ENCODE results near the gene AKT3. TPM values are rescaled to one million over a fixed set of nuclear protein-coding genes. Genes with fewer than 3 reads are reported as not detected.

The AKT3 gene
- total RNA-seq, 6 donors from 2014 or later, result 23.0 to 51.2 (median 46.8) TPM

DNA sequence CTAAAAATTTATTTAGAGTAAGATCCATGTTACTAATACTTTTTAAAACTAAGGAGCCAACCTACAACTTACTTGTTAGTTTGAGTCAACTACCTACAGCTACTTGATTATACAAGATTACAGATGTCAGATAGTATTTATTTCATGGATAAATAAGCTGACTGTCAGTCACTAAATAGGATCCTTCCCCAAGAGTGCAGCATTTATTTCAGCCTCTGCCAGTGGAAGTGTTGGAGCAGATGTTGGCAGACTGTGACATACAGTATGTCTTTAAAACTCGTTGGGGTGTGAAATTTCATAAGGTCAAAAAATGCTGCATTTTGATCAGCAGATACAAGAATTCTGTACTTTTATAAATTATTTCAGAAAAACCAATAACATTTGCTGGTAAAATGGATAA, 156.2 kb downstream of the AKT3 start:
- peaks cover 0 to 7% (median 0%) of the 10 kb centered on the region in 4 donors for H3K36me3 ChIP-seq
- no peaks in the 10 kb centered on the region for H3K9me3 ChIP-seq
- ATAC-seq (ENCODE audit: low FRiP score in 2 of 2) (no peak), DNase-seq (no peak)
- TF ChIP-seq EP300 (IDR thresholded peaks at IDR 0.05), result no peak
- H3K27ac ChIP-seq, result no peak overlapping the region
- 61 to 71% methylated on average over 1 of the region's 1 CpG for WGBS, 2 donors
- no peak overlapping the region for H3K4me3 ChIP-seq
- no peaks in the 10 kb centered on the region for H3K27me3 ChIP-seq
- no peaks in the 10 kb centered on the region for H3K4me1 ChIP-seq

DNA sequence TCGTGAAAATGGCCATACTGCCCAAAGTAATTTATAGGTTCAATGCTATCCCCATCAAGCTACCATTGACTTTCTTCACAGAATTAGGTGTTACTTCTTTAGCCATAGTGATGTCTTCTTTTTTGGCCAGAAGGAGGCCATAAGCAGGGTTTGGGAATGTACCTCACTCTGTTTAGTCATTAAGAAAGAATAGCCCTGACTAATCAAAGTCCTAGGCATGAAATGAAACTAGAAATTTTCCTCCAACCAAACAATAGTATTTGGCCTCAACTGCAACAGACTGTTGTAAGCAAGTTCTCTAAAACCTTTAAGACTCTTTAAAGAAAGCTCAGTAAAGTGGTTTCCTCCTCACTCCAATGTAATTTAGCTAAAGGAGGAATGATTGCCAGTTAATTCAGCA, 163.9 kb downstream of the AKT3 start:
- H3K27me3 ChIP-seq, result no peaks in the 10 kb centered on the region
- no peaks in the 10 kb centered on the region for H3K36me3 ChIP-seq
- 83 to 100% methylated on average over 1 of the region's 1 CpG for WGBS, 2 donors

DNA sequence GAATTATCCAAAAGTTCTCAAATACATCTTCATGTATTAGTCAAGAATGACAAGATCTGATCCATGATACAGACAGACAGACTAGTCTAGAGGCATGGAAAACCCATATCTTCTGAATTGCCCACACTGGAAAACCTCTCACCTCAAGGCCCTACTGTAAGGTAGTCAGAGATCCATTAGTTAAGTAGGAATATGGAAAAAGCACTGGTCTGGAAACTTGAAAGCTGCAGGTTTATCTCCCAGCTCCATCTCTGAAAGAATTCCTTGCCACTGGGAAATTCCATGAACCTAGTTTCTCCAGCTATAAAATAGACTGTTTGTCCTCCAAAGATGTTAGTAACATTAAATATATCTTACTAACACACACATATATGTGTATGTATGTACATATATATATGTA, 169.2 kb downstream of the AKT3 start:
- Histone ChIP-seq H3K27ac (no peak overlapping the region), H3K4me1 (no peaks in the 10 kb centered on the region), H3K27me3 (no peaks in the 10 kb centered on the region), H3K4me3 (no peak overlapping the region), H3K9me3 (no peaks in the 10 kb centered on the region), H3K36me3 (no peaks in the 10 kb centered on the region)
- no peak for ATAC-seq (ENCODE audit: low FRiP score in 2 of 2)
- TF ChIP-seq EP300 (IDR thresholded peaks at IDR 0.05) (no peak), POLR2AphosphoS5 (IDR thresholded peaks at IDR 0.05) (no peak), POLR2A (IDR thresholded peaks at IDR 0.05) (no peak)
- TF ChIP-seq, protein P1, sequence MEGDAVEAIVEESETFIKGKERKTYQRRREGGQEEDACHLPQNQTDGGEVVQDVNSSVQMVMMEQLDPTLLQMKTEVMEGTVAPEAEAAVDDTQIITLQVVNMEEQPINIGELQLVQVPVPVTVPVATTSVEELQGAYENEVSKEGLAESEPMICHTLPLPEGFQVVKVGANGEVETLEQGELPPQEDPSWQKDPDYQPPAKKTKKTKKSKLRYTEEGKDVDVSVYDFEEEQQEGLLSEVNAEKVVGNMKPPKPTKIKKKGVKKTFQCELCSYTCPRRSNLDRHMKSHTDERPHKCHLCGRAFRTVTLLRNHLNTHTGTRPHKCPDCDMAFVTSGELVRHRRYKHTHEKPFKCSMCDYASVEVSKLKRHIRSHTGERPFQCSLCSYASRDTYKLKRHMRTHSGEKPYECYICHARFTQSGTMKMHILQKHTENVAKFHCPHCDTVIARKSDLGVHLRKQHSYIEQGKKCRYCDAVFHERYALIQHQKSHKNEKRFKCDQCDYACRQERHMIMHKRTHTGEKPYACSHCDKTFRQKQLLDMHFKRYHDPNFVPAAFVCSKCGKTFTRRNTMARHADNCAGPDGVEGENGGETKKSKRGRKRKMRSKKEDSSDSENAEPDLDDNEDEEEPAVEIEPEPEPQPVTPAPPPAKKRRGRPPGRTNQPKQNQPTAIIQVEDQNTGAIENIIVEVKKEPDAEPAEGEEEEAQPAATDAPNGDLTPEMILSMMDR (IDR thresholded peaks at IDR 0.05), result no peak
- no peak for DNase-seq

More for the DNA sequence above, 163.9 kb downstream of the AKT3 start:
- DNase-seq (no peak), ATAC-seq (ENCODE audit: low FRiP score in 2 of 2) (no peak)
- no peak overlapping the region for H3K4me3 ChIP-seq
- no peak overlapping the region for H3K27ac ChIP-seq
- no peak for TF ChIP-seq POLR2A (IDR thresholded peaks at IDR 0.05)
- H3K4me1 ChIP-seq, result no peaks in the 10 kb centered on the region
- H3K9me3 ChIP-seq, result no peaks in the 10 kb centered on the region

DNA sequence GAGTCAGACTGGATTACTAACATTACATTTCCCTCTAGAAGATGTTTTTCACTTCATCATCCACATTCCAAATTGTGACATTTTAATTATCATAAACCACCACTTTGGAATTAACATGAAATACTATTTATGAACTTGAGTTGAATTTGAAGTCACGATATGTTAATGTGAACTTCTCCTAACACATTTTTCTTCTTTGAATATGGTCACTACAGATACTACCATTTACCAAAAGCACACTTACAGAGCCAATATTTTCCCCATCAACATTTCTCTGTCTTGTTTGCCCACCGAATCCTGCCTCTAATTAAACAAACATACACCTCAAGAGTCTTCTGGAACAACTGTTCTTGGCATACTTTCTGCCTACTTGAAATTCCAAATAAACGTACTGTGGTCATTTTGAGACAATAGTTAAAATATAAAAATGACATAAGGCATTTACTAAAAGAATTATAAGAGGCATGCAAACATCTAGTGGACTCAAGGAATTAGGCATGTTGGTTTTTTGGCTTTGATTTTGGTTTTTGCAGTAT, 177.4 kb downstream of the AKT3 start:
- H3K27ac ChIP-seq, result no peak overlapping the region
- no peaks in the 10 kb centered on the region for H3K9me3 ChIP-seq
- no peaks in the 10 kb centered on the region for H3K4me1 ChIP-seq
- no peak overlapping the region for H3K4me3 ChIP-seq
- no peak for TF ChIP-seq POLR2AphosphoS5 (IDR thresholded peaks at IDR 0.05)
- no peak for TF ChIP-seq POLR2A (IDR thresholded peaks at IDR 0.05)
- no peak for TF ChIP-seq EP300 (IDR thresholded peaks at IDR 0.05)
- TF ChIP-seq, protein P1 (IDR thresholded peaks at IDR 0.05), result no peak
- ATAC-seq (ENCODE audit: low FRiP score in 2 of 2) (no peak), DNase-seq (no peak)
- H3K36me3 ChIP-seq, result no peaks in the 10 kb centered on the region
- H3K27me3 ChIP-seq, result no peaks in the 10 kb centered on the region
- WGBS, 2 donors, result 64 to 75% methylated on average over 3 of the region's 3 CpGs

DNA sequence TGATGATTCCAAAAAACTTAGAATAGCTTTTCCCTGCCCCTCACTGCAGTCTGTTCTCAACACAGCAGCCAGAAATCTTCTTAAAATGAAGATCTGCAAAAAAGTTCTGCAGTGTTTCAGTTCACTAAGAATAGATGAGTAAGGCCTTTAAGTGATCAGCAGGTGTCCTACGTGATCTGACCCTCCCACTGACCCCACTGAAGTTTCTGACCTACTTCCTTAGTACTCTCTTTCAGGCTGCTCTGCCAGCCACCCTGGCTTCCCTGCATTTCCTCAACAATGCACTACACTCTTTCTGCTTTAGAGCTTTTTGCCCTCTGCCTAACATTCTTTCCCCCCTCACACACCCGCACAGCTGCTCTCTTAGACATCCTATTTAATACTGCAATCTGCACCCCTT, 182.5 kb downstream of the AKT3 start:
- WGBS, 2 donors, result 90 to 93% methylated on average over 2 of the region's 2 CpGs
- Histone ChIP-seq H3K4me3 (no peak overlapping the region), H3K27me3 (no peaks in the 10 kb centered on the region), H3K9me3 (no peaks in the 10 kb centered on the region), H3K36me3 (peaks cover 0 to 6% (median 0%) of the 10 kb centered on the region in 4 donors), H3K4me1 (no peaks in the 10 kb centered on the region), H3K27ac (no peak overlapping the region)
- TF ChIP-seq EP300 (IDR thresholded peaks at IDR 0.05), result no peak
- ATAC-seq (ENCODE audit: low FRiP score in 2 of 2), result no peak
- DNase-seq, result no peak

DNA sequence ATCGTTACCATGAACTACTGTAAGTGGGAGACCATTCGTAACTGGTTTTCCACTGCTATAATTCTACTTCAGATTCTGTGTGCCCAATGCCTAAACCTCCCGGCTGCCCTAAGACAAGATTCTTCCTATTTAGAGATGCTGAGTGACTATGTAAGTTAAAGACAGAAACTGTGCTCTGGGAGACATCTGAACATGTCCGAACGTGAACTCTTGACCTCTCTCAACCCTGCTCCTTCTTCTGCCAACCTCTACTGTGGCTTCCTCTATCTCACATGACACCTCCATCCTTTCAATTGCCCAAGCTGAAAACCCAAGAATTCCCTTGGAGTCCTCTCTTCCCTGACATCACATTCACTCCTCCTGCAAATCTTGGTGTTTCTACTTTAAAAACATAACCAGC, 182.9 kb downstream of the AKT3 start:
- Histone ChIP-seq H3K4me3 (no peak overlapping the region), H3K27ac (no peak overlapping the region), H3K27me3 (no peaks in the 10 kb centered on the region), H3K4me1 (no peaks in the 10 kb centered on the region), H3K36me3 (peaks cover 0 to 6% (median 0%) of the 10 kb centered on the region in 4 donors), H3K9me3 (no peaks in the 10 kb centered on the region)
- ATAC-seq (ENCODE audit: low FRiP score in 2 of 2) (no peak), DNase-seq (no peak)
- TF ChIP-seq POLR2AphosphoS5 (IDR thresholded peaks at IDR 0.05) (no peak), EP300 (IDR thresholded peaks at IDR 0.05) (no peak)
- TF ChIP-seq, protein P1 (IDR thresholded peaks at IDR 0.05), result no peak
- WGBS, 2 donors, result 93 to 97% methylated on average over 5 of the region's 5 CpGs

All from upper lobe of left lung (tissue), 6 donors.